ENCODE data around the gene PAQR4.

The PAQR4 gene

GRCh38 chr16:3020604-3021448 lies 51.7 kb downstream of the PAQR4 start:
- in situ Hi-C loops (cut with MboI; ENCODE audit: low sequenced_read_pairs) = no loop called here

GRCh38 chr16:3021449-3022207 lies 52.5 kb downstream of the PAQR4 start:
- in situ Hi-C loops (cut with MboI; ENCODE audit: low sequenced_read_pairs) = no loop called here

- in situ Hi-C loops (cut with MboI; ENCODE audit: low sequenced_read_pairs) = no loop called here
Observed at GRCh38 chr16:3022208-3022683, 53.1 kb downstream of the PAQR4 start.

- in situ Hi-C loops (cut with MboI; ENCODE audit: low sequenced_read_pairs) = no loop called here
Observed at GRCh38 chr16:3022684-3023414, 53.7 kb downstream of the PAQR4 start.

Measured in hTERT RPE-1 (cell line).